Gastroesophageal sphincter (tissue), 4 donors: Measurements from ENCODE around the gene TSPAN9. TPM values are rescaled to one million over a fixed set of nuclear protein-coding genes. Genes with fewer than 3 reads are reported as not detected.

ENCODE experiments used
- ATAC-seq: fragments of 150-250 bp; one replicate; pipeline ENCODE4 v1.9.1; 2016; ENCODE audit warnings: mild to moderate bottlenecking, moderate library complexity
- H3K27ac ChIP-seq, 4 donors: fragments of 200-600 bp; sonication (generic) in 3 of 4; 1 replicate in 3 of 4; 2 replicates in 1 of 4; pipeline ENCODE4 v1.5.1; 2016 to 2019
- H3K27me3 ChIP-seq: fragments of 200-600 bp; sonication (generic); one replicate; pipeline ENCODE4 v1.5.1; 2019
- H3K36me3 ChIP-seq, 2 donors: fragments of 200-600 bp; sonication (generic); one replicate each; pipeline ENCODE4 v1.5.1; 2019; ENCODE audit warnings: control low read depth in 1 of 2
- H3K4me1 ChIP-seq, 3 donors: fragments of 200-600 bp; sonication (generic); 1 replicate in 2 of 3; 2 replicates in 1 of 3; pipeline ENCODE4 v1.5.1; 2016 to 2019; ENCODE audit warnings: control low read depth in 2 of 3
- H3K4me3 ChIP-seq, 2 donors: fragments of 200-600 bp; sonication (generic); one replicate each; pipeline ENCODE4 v1.5.1; 2019; ENCODE audit warnings: mild to moderate bottlenecking in 1 of 2, moderate library complexity in 1 of 2
- H3K9me3 ChIP-seq, 3 donors: fragments of 200-600 bp; sonication (generic); one replicate each; pipeline ENCODE4 v1.5.1; 2017 to 2019; ENCODE audit warnings: control low read depth in 2 of 3
- CTCF ChIP-seq, 4 experiments: fragments of 200-600 bp in 2 of 4; fragments of 450-650 bp in 2 of 4; sonication (generic) in 1 of 4; IDR thresholded peaks; one replicate each; pipeline ENCODE4 v1.5.1; 2017 to 2019; ENCODE audit warnings: antibody characterized with exemption in 4 of 4, mild to moderate bottlenecking in 2 of 4, moderate library complexity in 2 of 4
- EP300 ChIP-seq: sonication (generic); formaldehyde crosslinking; IDR thresholded peaks from one replicate; pipeline ENCODE4 v1.6.1; 2017; ENCODE audit warnings: antibody characterized with exemption, mild to moderate bottlenecking
- POLR2A ChIP-seq, 2 donors: fragments of 450-650 bp; IDR thresholded peaks; one replicate each; pipeline ENCODE4 v1.6.1; 2017; ENCODE audit warnings: antibody characterized with exemption in 2 of 2, mild to moderate bottlenecking in 2 of 2, moderate library complexity in 1 of 2
- POLR2AphosphoS5 ChIP-seq: sonication (generic); formaldehyde crosslinking; IDR thresholded peaks from one replicate; pipeline ENCODE4 v1.6.1; 2017; ENCODE audit warnings: antibody characterized with exemption
- WGBS, 2 donors: methylation state at CpG; one replicate each; pipeline ENCODE4 v1.1.5; 2018; ENCODE audit warnings: low coverage in 1 of 2; 5-methylcytosine and 5-hydroxymethylcytosine counted together
- total RNA-seq, 4 donors: library from RNA; depleted of rRNA; stranded (reverse); fragments of >200 nt; gene quantifications; one replicate each; pipeline ENCODE4 v1.1.0, GENCODE V29; 2016

TSPAN9 gene
- total RNA-seq, 4 donors from 2014 or later: 19.5 to 30.2 (median 26.0) TPM

GRCh38 chr12:3267690-3268089, 190.5 kb downstream of the TSPAN9 start:
- WGBS, 2 donors: no CpG with 5 or more reads among the region's 11 CpGs
- no peak overlapping the region for H3K27ac ChIP-seq
- no peak for TF ChIP-seq POLR2AphosphoS5
- H3K9me3 ChIP-seq: no peaks in the 10 kb centered on the region
- peaks cover 0 to 15% (median 0%) of the 10 kb centered on the region in 3 donors for H3K4me1 ChIP-seq
- H3K4me3 ChIP-seq: no peak overlapping the region
- no peaks in the 10 kb centered on the region for H3K36me3 ChIP-seq
- no peak for ATAC-seq
- no peaks in the 10 kb centered on the region for H3K27me3 ChIP-seq

GRCh38 chr12:3269594-3269993, 192.4 kb downstream of the TSPAN9 start:
- 40 to 79% methylated on average over 1 to 5 of the region's 11 CpGs for WGBS, 2 donors
- no peaks in the 10 kb centered on the region for H3K27me3 ChIP-seq
- H3K9me3 ChIP-seq: no peaks in the 10 kb centered on the region
- H3K27ac ChIP-seq: no peak overlapping the region
- H3K4me1 ChIP-seq: peaks cover 0 to 22% (median 3%) of the 10 kb centered on the region in 3 donors
- H3K4me3 ChIP-seq: no peak overlapping the region
- TF ChIP-seq CTCF (IDR thresholded peaks at IDR 0.05) (no peak), POLR2AphosphoS5 (no peak)
- no peaks in the 10 kb centered on the region for H3K36me3 ChIP-seq
- ATAC-seq: no peak

- no peak overlapping the region for H3K4me3 ChIP-seq
- peaks cover 0 to 34% (median 9%) of the 10 kb centered on the region in 3 donors for H3K4me1 ChIP-seq
- H3K27ac ChIP-seq: no peak overlapping the region
- no peak for ATAC-seq
- no peak for TF ChIP-seq POLR2A (IDR thresholded peaks at IDR 0.05)
- no peak for TF ChIP-seq POLR2AphosphoS5
- no peak for TF ChIP-seq CTCF (IDR thresholded peaks at IDR 0.05)
- no peak for TF ChIP-seq EP300
- no peaks in the 10 kb centered on the region for H3K9me3 ChIP-seq
- no peaks in the 10 kb centered on the region for H3K36me3 ChIP-seq
- WGBS, 2 donors: 83 to 91% methylated on average over 1 of the region's 1 CpG
- H3K27me3 ChIP-seq: no peaks in the 10 kb centered on the region
These were observed 194.0 kb downstream of the TSPAN9 start for GRCh38 chr12:3271146-3271545.

- 25 to 46% methylated on average over 3 to 6 of the region's 6 CpGs for WGBS, 2 donors
- Histone ChIP-seq H3K9me3 (no peaks in the 10 kb centered on the region), H3K4me3 (no peak overlapping the region), H3K27ac (no peak overlapping the region), H3K4me1 (peaks cover 0 to 34% (median 9%) of the 10 kb centered on the region in 3 donors), H3K36me3 (no peaks in the 10 kb centered on the region), H3K27me3 (no peaks in the 10 kb centered on the region)
- TF ChIP-seq CTCF (IDR thresholded peaks at IDR 0.05): no peak
- TF ChIP-seq POLR2A (IDR thresholded peaks at IDR 0.05): no peak
- no peak for TF ChIP-seq POLR2AphosphoS5
- TF ChIP-seq EP300: no peak
- ATAC-seq: no peak
These were observed 194.5 kb downstream of the TSPAN9 start for GRCh38 chr12:3271639-3272038.

GRCh38 chr12:3272958-3273357, 195.8 kb downstream of the TSPAN9 start:
- no peak for TF ChIP-seq POLR2A (IDR thresholded peaks at IDR 0.05)
- no peak for TF ChIP-seq POLR2AphosphoS5
- TF ChIP-seq CTCF (IDR thresholded peaks at IDR 0.05): no peak
- TF ChIP-seq EP300: no peak
- H3K27ac ChIP-seq: no peak overlapping the region
- no peaks in the 10 kb centered on the region for H3K9me3 ChIP-seq
- no peaks in the 10 kb centered on the region for H3K27me3 ChIP-seq
- WGBS, 2 donors: 63% methylated on average over 3 of the region's 9 CpGs; no CpG with 5 or more reads in 1 of the 2 donors
- H3K4me3 ChIP-seq: no peak overlapping the region
- H3K4me1 ChIP-seq: peaks cover 0 to 34% (median 9%) of the 10 kb centered on the region in 3 donors
- no peak for ATAC-seq
- peaks cover 0 to 9% of the 10 kb centered on the region in 2 donors for H3K36me3 ChIP-seq
